PC-3 (cell line): ENCODE data around the gene KRT80.

Source experiments
- CTCF ChIP-seq: fragments of 300-600 bp; sonication (generic); conservative IDR thresholded peaks from 2 replicates; pipeline ENCODE4 v1.5.1; 2017; ENCODE audit warnings: antibody characterized with exemption, low read depth, mild to moderate bottlenecking, low read length
- EZH2 ChIP-seq: fragments of 300-600 bp; sonication (generic); IDR thresholded peaks from one replicate; pipeline ENCODE4 v1.6.1; 2017; ENCODE audit warnings: antibody characterized with exemption, mild to moderate bottlenecking, low read length; ENCODE audit not compliant: unreplicated experiment
- EZH2phosphoT487 ChIP-seq: fragments of 300-600 bp; sonication (generic); IDR thresholded peaks from 2 replicates; pipeline ENCODE4 v1.6.1; 2018; ENCODE audit warnings: mild to moderate bottlenecking, antibody characterized with exemption, low read length, borderline replicate concordance

- TF ChIP-seq CTCF, result peak; percentile 96
- TF ChIP-seq EZH2, result no peak
- TF ChIP-seq EZH2phosphoT487, result no peak
Observed at GRCh38 chr12:52139579-52140062, 52.2 kb downstream of the KRT80 start.
